ENCODE measurements around the gene EIF4E.
"Not testable (repeated sequence)": the region's sequence is repeated elsewhere in the genome, so short reads cannot be mapped to it uniquely, and the experiment has no call there.

EIF4E gene

DNA sequence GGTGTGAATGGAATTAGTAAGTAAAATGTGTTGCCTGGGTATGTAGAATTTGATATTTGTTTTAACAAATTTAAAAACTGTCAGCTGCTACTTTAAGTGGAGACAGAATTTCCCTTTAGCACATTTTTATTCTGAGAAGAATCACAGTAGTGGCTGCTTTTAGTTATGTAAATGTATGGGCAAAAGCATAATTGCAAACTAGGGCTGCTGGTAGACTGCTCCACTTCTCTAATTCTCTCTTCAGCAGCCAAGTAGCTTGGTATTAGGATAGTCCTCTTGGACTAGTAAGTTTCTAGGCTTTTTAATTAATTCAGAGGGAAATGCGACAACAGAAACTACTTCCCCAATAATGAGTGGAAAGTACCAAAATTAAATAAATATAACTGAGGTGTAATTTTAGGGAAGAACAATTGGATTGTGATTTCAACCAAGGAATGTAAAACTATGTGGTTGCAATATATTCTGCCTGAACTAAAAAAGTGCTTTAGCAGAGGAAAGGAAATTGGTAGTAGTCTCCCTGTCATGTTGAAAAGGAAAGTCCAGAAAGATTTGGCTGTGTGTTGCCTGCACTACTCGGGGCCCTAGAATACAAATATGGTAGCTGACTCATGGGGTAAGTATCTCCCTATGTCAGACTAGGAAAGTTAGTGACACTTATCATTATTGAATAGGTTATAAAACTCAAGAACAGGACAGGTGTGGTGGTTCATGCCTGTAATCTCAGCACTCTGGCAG, 9.2 kb upstream of the EIF4E start:
- no peak overlapping the region for H4K8ac ChIP-seq (ENCODE audit: low read depth, low read length)
- no peak overlapping the region for H2BK5ac ChIP-seq (ENCODE audit: low read length)
- H2AK5ac ChIP-seq (ENCODE audit: low read length) = no peak overlapping the region
- H4K5ac ChIP-seq (ENCODE audit: low read length) = no peak overlapping the region
- no peaks in the 10 kb centered on the region for H3K79me1 ChIP-seq (ENCODE audit: low read length)
- no peak overlapping the region for H3K4ac ChIP-seq (ENCODE audit: low read depth, low read length)
- H3K27me3 ChIP-seq (ENCODE audit: insufficient read depth, low read length, poor library complexity) = no peaks in the 10 kb centered on the region
- H3K23ac ChIP-seq (ENCODE audit: low read length) = no peak overlapping the region
- no peak overlapping the region for H2BK15ac ChIP-seq (replicated peaks; ENCODE audit: low read depth)
- no peak overlapping the region for H3K4me3 ChIP-seq (ENCODE audit: low read length)
- no peak overlapping the region for H3K27ac ChIP-seq (ENCODE audit: low read depth, low read length)
- H3K56ac ChIP-seq (ENCODE audit: low read length) = no peak overlapping the region
- no peaks in the 10 kb centered on the region for H3K36me3 ChIP-seq (ENCODE audit: control insufficient read depth, insufficient read depth, low read length)
- peak; percentile 14 for DNase-seq
- WGBS (ENCODE audit: extremely low coverage, insufficient coverage, low lambda C conversion rate) = no CpG with 5 or more reads among the region's 2 CpGs
- no peak overlapping the region for H3K9ac ChIP-seq (ENCODE audit: low read length)
- no peaks in the 10 kb centered on the region for H3K4me1 ChIP-seq (ENCODE audit: control insufficient read depth, low read depth, low read length)
- no peaks in the 10 kb centered on the region for H3K79me2 ChIP-seq (ENCODE audit: control insufficient read depth, insufficient read depth, low read length)
- no peak overlapping the region for H3K4me2 ChIP-seq (ENCODE audit: low read length)
- H2BK120ac ChIP-seq (ENCODE audit: low read depth, low read length) = no peak overlapping the region
- no peak overlapping the region for H3K18ac ChIP-seq (ENCODE audit: low read length)

DNA sequence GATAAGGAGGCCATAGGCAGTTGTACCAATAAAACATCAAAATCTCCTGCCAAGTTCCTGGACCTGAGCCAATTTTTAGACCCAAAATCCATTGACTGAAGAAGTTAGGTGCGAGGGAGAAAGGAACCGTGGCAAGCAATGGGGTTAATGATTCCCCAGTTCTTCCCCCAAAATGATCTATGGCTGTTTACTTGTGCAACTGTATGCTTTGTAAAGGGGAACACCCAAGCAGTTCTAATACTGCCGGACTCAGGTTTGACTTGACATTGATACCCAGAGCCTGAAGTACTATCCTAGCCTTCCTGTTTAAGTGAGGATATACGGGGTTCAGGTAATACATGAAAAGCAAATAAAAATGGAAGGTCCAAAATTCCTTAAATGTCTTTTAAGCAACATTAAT, 6.7 kb upstream of the EIF4E start:
- Histone ChIP-seq H3K4me3 (ENCODE audit: low read length) (no peak overlapping the region), H3K23ac (ENCODE audit: low read length) (no peak overlapping the region), H3K4ac (ENCODE audit: low read depth, low read length) (no peak overlapping the region), H2BK120ac (ENCODE audit: low read depth, low read length) (no peak overlapping the region), H3K56ac (ENCODE audit: low read length) (no peak overlapping the region), H3K4me2 (ENCODE audit: low read length) (no peak overlapping the region), H4K5ac (ENCODE audit: low read length) (no peak overlapping the region), H3K36me3 (ENCODE audit: control insufficient read depth, insufficient read depth, low read length) (no peaks in the 10 kb centered on the region), H2BK15ac (replicated peaks; ENCODE audit: low read depth) (no peak overlapping the region), H3K79me1 (ENCODE audit: low read length) (no peaks in the 10 kb centered on the region), H3K27me3 (ENCODE audit: insufficient read depth, low read length, poor library complexity) (no peaks in the 10 kb centered on the region), H3K79me2 (ENCODE audit: control insufficient read depth, insufficient read depth, low read length) (no peaks in the 10 kb centered on the region), H3K4me1 (ENCODE audit: control insufficient read depth, low read depth, low read length) (no peaks in the 10 kb centered on the region), H3K27ac (ENCODE audit: low read depth, low read length) (no peak overlapping the region), H3K18ac (ENCODE audit: low read length) (no peak overlapping the region), H3K9ac (ENCODE audit: low read length) (no peak overlapping the region), H2BK5ac (ENCODE audit: low read length) (no peak overlapping the region), H4K8ac (ENCODE audit: low read depth, low read length) (no peak overlapping the region), H2AK5ac (ENCODE audit: low read length) (no peak overlapping the region)
- no CpG with 5 or more reads among the region's 4 CpGs for WGBS (ENCODE audit: extremely low coverage, insufficient coverage, low lambda C conversion rate)
- DNase-seq = no peak

DNA sequence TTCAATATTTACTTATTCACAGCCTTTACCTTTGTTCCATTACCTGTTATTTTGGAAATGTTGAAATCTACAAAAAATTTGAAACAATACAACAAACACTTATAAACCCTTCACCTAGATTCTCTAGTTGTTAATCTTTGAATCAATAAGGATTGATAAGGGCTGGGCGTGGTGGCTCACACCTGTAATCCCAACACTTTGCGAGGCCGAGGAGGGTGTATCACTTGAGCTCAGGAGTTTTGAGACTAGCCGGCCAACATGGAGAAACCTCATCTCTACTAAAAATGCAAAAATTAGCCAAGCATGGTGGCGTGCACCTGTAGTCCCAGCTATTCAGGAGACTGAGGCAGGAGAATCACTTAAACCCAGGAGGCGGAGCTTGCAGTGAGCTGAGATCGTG, 5.9 kb upstream of the EIF4E start:
- not testable (repeated sequence) for H3K9ac ChIP-seq (ENCODE audit: low read length); H3K4ac ChIP-seq (ENCODE audit: low read depth, low read length); H3K56ac ChIP-seq (ENCODE audit: low read length); H3K4me3 ChIP-seq (ENCODE audit: low read length); H3K23ac ChIP-seq (ENCODE audit: low read length); H3K27me3 ChIP-seq (ENCODE audit: insufficient read depth, low read length, poor library complexity); H2AK5ac ChIP-seq (ENCODE audit: low read length); H3K79me1 ChIP-seq (ENCODE audit: low read length); H3K18ac ChIP-seq (ENCODE audit: low read length); DNase-seq; H3K79me2 ChIP-seq (ENCODE audit: control insufficient read depth, insufficient read depth, low read length); H3K27ac ChIP-seq (ENCODE audit: low read depth, low read length); H3K36me3 ChIP-seq (ENCODE audit: control insufficient read depth, insufficient read depth, low read length); H4K8ac ChIP-seq (ENCODE audit: low read depth, low read length); H2BK15ac ChIP-seq (replicated peaks; ENCODE audit: low read depth); H2BK5ac ChIP-seq (ENCODE audit: low read length); H3K4me1 ChIP-seq (ENCODE audit: control insufficient read depth, low read depth, low read length); H2BK120ac ChIP-seq (ENCODE audit: low read depth, low read length); H4K5ac ChIP-seq (ENCODE audit: low read length); H3K4me2 ChIP-seq (ENCODE audit: low read length)
- WGBS (ENCODE audit: extremely low coverage, insufficient coverage, low lambda C conversion rate) = no CpG with 5 or more reads among the region's 7 CpGs

DNA sequence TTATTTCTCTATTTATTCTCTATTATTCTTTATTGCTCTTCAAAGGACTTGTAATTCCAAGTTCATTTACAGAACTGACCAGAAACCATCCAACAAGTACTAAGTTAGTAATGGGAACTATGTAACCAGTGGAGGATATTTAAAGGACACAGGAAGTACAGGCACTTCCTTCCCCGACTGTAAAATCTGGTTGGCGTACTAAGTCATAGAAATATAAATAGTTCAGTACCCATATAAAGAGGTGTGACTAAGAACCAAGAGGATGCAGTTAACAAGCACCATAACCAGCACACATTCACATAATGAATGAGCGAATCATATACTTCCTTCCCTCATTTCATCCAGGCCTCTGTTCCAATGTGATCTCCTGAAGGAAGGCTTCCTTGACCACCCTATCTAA, 3.6 kb upstream of the EIF4E start:
- H3K4me3 ChIP-seq (ENCODE audit: low read length) = no peak overlapping the region

DNA sequence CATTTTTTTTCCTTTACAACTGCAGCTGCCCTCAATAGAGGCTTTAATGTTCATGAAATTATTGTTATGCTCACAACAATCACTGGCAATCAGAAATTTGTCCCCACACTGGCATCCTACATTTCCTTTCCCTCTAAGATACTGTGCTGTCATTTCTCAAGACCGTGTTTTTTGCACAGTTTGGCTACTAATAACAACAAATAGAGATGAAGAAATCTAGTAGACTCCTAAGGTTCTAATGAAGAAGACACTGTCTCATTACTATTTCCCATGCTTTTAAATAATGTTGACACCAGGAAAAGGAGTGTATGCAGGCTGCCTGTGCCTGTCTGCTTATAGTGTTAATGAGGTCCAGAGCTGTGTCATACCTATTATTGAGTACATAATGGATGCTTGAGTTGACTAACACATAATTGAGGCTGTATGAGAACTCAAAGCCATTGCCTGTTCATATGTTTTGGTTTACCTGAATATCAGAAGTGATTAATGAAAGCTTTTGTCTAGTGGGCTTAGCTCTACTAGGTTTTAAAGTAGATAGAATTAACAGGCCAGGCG, 1.5 kb upstream of the EIF4E start:
- Histone ChIP-seq H3K79me1 (ENCODE audit: low read length) (no peaks in the 10 kb centered on the region), H2AK5ac (ENCODE audit: low read length) (no peak overlapping the region), H3K4me2 (ENCODE audit: low read length) (no peak overlapping the region), H3K18ac (ENCODE audit: low read length) (no peak overlapping the region), H3K27me3 (ENCODE audit: insufficient read depth, low read length, poor library complexity) (no peaks in the 10 kb centered on the region), H3K4ac (ENCODE audit: low read depth, low read length) (no peak overlapping the region), H3K9ac (ENCODE audit: low read length) (no peak overlapping the region), H2BK5ac (ENCODE audit: low read length) (no peak overlapping the region), H3K23ac (ENCODE audit: low read length) (no peak overlapping the region), H3K36me3 (ENCODE audit: control insufficient read depth, insufficient read depth, low read length) (no peaks in the 10 kb centered on the region), H3K27ac (ENCODE audit: low read depth, low read length) (no peak overlapping the region), H3K4me1 (ENCODE audit: control insufficient read depth, low read depth, low read length) (no peaks in the 10 kb centered on the region), H3K56ac (ENCODE audit: low read length) (no peak overlapping the region), H3K79me2 (ENCODE audit: control insufficient read depth, insufficient read depth, low read length) (peaks cover 30% of the 10 kb centered on the region), H2BK120ac (ENCODE audit: low read depth, low read length) (no peak overlapping the region), H3K4me3 (ENCODE audit: low read length) (no peak overlapping the region), H2BK15ac (replicated peaks; ENCODE audit: low read depth) (no peak overlapping the region), H4K5ac (ENCODE audit: low read length) (no peak overlapping the region), H4K8ac (ENCODE audit: low read depth, low read length) (no peak overlapping the region)
- WGBS (ENCODE audit: extremely low coverage, insufficient coverage, low lambda C conversion rate) = no CpG with 5 or more reads among the region's 2 CpGs
- no peak for DNase-seq

More for the DNA sequence above, 3.6 kb upstream of the EIF4E start:
- no peak for DNase-seq
- Histone ChIP-seq H3K4me2 (ENCODE audit: low read length) (no peak overlapping the region), H3K79me2 (ENCODE audit: control insufficient read depth, insufficient read depth, low read length) (peaks cover 11% of the 10 kb centered on the region), H2BK15ac (replicated peaks; ENCODE audit: low read depth) (no peak overlapping the region), H3K27ac (ENCODE audit: low read depth, low read length) (no peak overlapping the region), H2BK5ac (ENCODE audit: low read length) (no peak overlapping the region), H3K4ac (ENCODE audit: low read depth, low read length) (no peak overlapping the region), H2AK5ac (ENCODE audit: low read length) (no peak overlapping the region), H3K18ac (ENCODE audit: low read length) (no peak overlapping the region), H3K9ac (ENCODE audit: low read length) (no peak overlapping the region), H4K5ac (ENCODE audit: low read length) (no peak overlapping the region), H3K56ac (ENCODE audit: low read length) (no peak overlapping the region), H4K8ac (ENCODE audit: low read depth, low read length) (no peak overlapping the region), H3K27me3 (ENCODE audit: insufficient read depth, low read length, poor library complexity) (no peaks in the 10 kb centered on the region), H3K79me1 (ENCODE audit: low read length) (no peaks in the 10 kb centered on the region), H3K23ac (ENCODE audit: low read length) (no peak overlapping the region), H3K36me3 (ENCODE audit: control insufficient read depth, insufficient read depth, low read length) (no peaks in the 10 kb centered on the region), H3K4me1 (ENCODE audit: control insufficient read depth, low read depth, low read length) (no peaks in the 10 kb centered on the region), H2BK120ac (ENCODE audit: low read depth, low read length) (no peak overlapping the region)
- WGBS (ENCODE audit: extremely low coverage, insufficient coverage, low lambda C conversion rate) = no CpG with 5 or more reads among the region's 3 CpGs

Measured in mesendoderm (in vitro differentiated cells).